HUDEP-2 (cell line): ENCODE results near the gene VEPH1.

Source experiments
- DNase-seq, 76 experiments: peaks; one replicate each; lab custom pipeline; 2025; ENCODE audit not compliant: unreplicated experiment in 76 of 76; lab: John Stamatoyannopoulos, UW

Gene VEPH1

DNA sequence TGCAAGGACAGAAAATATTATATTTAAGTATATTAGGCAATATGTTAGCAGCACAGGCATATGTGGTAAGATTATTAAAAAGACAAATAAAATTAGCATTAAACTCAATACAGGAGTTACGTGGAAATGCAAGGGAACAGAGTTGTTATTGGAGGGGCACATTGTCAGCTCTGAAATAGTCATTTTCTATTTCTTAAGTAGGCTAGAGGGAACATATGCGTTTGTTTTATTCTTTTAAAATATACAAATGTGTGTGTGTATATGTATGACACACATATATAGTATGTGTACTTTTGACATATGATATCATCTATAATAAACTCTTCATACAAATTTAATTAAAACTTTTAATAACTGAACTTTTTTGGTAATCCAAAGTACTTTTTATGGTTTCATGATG is 22.8 kb upstream of the VEPH1 start:
- DNase-seq: no peak

DNA sequence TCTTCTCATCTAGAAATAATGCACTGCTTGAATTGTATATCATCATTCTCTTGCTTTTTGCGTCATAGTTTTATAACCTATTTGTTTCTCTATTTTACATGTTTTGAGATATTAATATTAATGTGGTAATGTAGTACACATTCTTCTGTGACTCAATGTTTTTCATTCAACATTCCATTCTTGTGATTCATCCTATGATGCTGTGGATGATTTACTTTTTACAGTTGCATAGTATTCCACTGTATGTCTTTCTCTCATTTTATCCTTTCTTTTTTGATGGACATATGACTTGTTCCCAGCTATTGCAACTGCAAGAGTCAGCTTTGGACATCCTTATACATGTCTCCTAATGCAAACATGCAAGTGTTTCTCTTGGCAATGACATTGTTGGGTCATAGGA is 20.6 kb upstream of the VEPH1 start:
- DNase-seq: no peak

DNA sequence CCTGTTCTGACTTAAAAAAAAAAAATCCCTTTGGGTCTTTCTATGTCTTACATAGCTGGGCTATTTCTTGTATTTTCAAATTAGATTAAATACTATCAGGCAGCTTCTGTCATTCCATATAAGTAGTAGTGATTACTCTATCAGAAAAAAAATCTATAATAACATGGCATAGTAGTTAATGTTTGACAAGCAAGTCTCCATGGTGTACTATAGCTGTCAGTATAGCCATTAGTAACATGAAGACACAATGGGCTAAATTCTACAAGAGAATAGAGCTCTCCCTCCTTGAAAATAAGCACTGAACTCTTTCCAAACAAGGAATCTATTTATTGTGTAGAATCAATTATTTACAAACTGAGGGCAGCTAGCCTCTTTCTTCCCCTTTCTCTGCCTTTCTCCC is 19.4 kb upstream of the VEPH1 start:
- DNase-seq: no peak

DNA sequence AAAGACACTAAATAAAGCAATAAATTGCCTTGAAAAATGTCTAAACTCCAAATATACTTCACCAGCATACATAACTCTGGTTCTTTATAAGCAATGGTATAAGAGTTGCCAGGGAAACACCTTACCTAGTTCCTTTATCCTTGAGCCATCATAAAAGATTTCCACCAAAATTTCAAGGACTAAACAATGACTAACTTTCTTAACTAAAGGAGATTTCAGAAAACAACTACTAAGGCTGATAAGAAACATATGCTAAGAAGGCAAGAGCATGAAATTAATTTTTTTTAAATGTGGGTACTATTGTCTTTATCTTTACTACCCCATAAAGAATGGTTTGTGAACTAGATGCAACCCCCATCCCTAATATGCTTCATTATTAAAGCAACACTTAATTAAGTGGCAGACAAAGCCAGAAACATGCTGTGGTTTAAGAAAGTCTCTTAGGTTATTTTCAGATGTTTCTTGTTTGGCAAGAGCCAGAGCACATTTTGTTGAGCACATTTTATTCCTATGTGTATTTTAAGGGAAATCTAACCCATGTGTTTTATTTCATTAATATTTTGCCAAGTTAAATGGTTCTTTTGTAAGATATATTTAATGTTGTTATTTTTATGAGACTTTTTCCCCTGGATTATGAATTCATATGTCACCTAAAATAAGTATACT is 17.4 kb upstream of the VEPH1 start:
- DNase-seq: no peak

DNA sequence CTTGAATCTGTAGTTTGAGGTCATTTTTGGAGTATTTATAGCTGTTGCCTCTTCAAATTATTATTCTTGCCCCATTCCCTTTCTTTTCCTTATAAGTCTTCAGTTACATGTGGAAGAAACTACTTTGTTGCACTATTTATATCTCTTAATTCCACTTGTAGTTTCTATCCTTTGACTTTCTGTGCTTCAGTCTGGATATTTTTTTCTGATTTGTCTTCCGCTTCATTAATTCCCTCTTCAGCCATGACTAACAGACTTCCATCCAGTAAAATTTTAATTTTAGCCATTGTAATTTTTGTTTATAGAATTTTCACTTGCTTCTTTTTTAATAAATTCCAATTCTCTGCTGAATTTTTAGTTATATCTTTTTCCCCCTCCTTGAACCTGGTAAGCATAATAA is 15.7 kb upstream of the VEPH1 start:
- no peak for DNase-seq

DNA sequence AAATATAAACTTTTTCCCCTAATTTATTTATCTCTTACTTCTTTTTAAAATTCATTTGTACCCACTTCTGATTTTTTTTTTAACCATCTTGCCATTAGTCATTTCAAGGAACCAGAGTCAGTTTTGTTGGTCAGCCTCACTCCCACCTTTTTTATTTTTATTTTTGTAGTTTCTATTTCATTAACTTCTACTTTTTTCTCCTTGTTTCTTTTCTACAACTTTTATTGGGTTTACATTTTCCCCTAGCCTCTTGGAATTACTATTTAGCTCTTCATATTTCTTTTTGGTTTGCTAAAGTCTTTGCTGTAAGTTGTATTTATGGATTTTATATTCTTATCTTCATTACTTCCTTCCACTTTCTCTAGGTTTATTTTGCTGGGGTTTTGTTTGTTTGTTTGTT is 13.7 kb upstream of the VEPH1 start:
- DNase-seq: no peak

DNA sequence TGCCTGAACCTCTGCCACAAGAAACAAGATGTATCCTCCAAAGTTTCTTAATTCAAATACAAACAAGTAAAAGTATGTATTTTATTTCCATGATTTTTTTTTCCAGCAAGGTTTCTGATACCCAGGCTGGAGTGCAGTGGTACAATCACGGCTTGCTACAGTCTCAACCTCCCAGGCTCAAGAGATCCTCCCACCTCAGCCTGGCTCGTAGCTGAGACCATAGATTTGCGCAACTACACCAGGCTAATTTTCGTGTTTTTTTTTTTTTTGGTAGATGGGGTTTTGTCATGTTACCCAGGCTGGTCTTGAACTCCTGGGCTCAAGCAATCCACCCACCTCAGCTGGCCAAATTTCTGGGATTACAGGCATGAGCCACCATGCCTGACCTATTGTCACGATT is 12.2 kb upstream of the VEPH1 start:
- DNase-seq: no peak

DNA sequence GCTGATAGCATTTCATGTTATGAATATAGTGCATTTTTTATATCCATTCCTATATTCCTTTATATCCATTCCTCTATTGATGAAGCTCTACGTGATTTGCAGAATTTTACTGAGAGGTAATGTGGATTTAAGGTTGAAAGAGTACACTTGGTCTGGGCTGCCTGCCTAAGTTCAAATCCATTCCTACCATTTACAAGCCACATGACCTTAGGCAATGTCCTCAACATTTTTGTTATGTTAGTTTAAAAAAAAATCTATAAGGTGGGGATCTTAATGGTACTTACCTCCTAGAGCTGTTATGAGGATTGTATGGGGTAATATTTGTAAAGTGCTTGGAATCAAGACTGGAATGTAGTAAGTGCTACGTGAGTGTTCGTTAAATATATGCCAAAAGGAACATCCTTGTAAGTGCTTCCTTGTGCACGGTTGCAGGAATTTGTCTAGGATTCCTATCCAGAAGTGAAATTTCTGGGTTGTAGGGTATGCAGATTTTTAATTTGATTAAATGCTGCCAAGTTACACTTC is 11.2 kb upstream of the VEPH1 start:
- no peak for DNase-seq

DNA sequence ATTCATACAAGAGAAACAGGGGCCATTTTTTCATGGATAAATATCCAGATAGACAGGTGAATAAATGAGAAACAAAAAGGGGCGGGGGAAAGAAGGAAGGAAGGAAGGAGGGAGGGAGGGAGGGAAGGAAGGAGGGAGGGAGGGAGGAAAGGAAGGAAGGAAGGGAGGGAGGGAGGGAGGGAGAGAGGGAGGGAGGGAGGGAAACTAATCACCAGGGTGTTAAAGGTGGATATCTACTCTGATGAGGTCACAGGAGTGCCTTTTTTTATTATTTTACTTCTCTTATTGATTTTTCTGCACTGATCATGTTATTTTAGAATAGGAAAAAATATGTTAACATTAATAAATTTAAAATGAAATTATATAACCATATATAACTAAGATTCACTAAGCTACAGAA is 10.4 kb upstream of the VEPH1 start:
- no peak for DNase-seq

DNA sequence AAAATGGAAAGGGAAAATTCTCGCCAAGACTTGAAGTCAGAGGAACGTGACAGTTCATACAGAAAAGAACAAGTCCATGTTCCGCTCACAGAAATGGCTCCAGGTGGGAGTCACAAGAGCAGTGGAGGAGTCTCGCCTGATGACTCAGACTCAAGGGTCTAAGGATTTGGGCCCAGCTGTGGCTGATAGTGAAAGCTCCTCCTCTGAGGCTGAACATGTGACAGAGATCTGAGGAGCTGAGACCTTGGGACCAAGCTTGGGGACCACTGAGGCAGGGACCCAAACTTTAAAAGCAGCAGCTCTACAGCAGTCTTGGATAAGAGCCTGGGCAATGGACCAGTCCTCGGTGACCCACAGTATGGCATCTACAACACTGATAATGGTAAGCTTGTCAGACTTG is 9.3 kb upstream of the VEPH1 start:
- peak in 2 of 76 experiments; percentile 2 to 7 for DNase-seq

DNA sequence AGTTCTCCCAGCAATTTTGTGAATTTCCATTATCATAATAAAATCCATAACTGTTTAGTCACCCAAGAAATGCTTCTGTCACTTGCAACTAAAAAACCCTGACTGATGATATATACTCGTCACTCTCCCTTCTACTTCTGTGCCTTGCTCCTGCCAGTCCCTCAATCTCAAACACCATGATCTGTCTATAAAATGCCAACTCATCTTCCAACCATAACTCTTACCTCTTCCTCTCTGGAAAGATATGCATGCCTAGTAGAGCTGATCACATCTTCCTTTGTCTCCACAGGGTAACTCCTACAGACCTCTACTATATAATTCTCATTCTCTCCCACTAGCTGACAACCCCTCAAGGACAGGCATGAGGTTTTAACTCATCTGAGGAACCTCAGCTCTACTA is 5.2 kb upstream of the VEPH1 start:
- DNase-seq: no peak

DNA sequence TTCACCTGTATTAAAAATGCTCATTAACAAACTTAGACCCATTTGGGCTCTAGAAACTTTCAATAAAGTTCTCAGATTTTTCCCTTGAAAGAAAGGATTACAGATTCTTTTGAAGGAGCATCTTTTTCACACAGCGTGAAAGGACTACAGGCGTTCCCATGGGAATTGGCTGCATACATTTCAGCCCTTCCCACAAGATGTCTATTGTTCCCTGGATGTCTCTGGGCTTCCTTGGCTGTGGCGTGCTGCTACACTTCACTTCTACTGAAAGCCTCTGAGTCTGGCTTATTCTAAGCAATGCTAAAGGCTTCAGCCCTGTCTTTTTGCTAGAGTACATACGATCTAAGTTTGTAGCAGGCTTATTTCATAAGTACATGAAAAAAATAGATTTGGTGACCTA is 1.4 kb downstream of the VEPH1 start:
- DNase-seq: no peak

DNA sequence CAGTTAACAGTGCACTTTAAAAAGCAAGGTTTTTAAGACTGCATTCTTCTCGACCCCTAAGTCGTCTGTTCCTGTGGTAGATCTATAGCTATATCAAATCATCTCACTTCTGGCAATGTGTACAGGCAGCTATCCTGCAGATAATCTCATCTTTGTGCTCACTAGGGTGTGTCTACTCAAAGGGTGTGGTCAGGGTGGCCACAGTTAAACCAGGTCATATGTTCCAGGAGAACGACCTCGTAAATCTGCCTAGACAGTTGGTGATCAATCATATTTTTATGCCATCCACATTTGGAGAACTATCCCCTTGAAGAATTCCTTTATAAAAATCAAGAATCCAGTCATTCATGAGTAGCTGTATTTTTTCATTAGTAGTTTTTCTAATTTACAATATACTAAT is 3.0 kb downstream of the VEPH1 start:
- peak in 1 of 76 experiments; percentile 2 for DNase-seq

DNA sequence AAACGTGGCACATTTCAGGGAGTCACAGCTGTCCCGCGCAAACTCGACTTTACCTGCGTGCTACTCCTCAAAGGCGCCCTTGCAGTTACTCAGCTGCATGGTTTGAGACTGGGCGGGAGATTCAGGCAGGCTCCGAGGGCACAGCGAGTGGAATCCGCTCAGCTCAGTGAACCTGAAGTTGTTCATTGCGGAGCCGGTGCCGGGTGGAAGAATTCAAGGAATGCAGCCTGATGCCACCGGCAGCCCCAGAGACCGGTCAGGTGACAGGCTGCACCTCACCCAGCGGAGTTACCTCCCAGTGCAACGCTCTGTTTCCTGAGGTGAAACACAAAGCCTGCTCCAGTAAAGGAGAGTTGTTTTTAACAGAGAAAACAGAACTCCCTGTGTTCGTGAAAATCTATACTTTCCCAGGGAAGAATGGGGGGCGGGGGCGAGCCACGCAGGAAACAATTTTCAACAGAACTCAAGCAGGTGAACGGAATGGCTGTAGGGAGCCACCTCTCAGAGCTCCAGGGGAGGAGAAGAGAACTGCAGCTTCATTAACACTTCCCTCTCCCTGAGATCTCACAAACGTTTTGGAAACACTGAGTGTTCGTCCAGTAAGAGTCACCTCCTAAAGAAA is 3.8 kb downstream of the VEPH1 start:
- DNase-seq: peak in 1 of 76 experiments; percentile 2

DNA sequence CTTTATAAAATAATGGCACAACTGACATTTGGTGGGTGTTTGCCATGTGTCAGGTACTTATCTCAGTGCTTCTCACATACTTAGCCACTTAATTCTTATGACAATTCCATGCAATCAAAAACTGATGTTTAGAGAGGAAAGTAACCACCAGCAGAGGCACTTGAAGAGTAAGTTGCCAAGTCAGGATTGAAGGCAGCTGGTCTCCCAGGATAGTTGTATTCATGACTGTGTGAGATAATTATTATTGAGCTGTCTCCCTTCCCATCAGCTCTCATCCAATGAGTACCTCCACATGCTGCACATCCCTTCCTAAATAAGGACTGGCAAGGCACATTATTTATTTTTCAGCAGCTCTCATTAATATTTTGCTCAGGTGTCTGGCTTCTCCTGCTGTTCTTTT is 4.8 kb downstream of the VEPH1 start:
- DNase-seq: no peak

DNA sequence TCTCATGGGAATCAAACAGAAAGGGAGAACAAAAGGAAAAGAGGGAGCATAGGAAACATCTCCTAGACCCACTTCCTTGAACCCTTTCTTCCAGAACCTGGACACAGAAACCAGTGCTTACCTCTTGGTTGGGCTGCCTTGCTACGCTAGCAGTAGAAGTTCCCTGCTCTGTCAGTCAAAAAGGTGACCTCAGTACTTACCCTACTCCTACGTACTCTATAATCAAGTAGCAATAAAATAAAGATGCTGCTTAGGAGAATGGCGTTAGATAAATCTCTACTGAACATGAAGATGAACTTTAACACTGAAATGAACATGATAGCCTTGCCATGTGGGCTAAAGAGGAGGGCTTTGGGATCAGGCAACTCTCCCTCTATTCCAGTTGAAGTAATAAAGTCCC is 7.4 kb downstream of the VEPH1 start:
- DNase-seq: no peak

DNA sequence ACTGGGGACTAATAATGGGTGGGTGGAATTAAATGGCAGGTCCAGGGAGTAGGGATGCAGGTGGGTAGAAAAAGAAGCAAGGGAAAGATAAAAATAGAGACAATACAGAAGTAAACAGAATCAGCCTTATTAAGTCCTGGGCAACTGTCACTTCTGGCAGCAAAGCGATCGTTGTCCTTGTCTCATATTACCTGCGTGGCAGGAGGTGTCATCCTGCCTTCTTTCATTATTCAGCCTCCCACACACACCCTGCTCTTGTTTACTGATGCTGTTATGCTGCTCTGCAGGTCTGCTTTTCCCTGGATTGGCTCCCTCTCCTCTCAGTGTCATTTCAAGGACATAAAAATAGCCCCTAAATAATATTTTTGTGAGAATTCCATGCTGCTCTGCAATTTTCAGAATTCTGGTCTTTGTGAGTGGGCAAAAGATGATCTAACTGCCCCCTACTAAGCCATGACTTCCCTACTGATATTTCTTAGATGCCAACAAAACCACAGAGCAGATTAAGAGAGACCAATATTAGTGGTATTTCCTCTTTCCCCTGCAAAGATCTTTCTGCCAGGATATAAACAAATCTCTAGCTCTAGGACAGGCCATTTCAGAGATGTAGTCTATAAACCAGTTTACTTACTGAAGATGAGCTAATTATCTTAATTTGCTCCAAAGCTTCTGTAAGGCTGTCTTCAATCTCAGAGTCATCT is 8.5 kb downstream of the VEPH1 start:
- no peak for DNase-seq

DNA sequence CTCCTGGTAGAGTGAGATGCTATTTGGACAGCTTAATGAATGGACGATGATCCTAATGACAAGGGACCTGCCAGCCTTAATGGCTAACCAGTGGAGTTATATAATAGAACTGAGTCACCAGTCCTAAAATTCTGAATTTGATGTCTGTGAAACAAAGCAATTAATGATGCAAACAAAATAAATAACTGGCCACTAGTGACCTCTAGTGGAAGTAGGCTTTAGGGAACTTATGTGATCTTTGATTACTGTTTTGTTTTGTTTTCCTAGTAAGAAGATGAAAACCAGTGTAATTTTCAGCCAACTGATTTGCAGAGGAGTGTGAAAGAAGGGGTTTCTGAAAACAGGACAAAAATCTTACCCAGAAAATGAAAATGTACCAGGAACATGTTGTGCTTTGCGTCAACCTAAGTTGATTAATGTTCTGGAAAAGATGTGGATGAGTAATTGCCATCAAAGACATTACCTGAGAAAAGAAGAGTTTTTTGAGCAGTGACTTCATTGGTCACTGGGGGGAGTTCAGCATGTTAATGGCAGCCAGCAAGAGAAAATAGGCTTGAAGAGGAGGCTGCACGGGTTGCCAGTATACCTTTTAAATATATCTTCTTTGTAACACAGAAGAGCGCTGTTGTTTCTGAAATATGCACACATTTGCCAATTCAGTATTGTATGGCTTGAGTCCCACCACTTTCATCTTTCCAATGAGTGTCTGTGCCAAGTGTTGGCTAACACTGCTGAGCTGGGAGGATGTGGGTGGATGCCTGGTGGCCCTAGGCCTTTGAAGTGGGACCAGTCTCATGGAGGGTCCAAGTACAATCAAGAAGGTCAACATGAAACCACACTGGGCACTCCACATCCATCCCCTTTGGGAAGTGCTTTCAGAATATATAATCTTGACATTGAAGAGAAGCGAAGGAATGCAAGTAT is 9.3 kb downstream of the VEPH1 start:
- DNase-seq: peak in 5 of 76 experiments; percentile 2 to 15 (median 7)

DNA sequence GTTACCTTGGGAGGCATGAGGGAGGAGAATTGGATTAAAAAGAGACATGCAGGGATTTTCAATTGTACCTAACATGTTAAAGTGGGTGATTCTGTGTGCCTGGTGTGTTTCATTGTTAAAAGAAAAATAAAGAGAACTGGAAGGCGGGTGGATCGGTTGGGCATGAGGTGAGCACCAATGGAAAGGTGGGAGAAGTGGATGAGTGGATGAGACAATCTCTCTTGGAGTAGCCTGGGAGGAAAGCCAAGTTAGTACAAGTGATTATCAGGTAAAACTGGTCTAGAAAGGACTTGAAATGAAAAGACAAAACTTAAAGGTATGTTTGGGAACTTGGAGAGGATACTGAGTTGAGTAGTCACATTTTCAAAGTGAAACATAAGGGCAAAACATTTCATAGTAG is 12.1 kb downstream of the VEPH1 start:
- DNase-seq: no peak

DNA sequence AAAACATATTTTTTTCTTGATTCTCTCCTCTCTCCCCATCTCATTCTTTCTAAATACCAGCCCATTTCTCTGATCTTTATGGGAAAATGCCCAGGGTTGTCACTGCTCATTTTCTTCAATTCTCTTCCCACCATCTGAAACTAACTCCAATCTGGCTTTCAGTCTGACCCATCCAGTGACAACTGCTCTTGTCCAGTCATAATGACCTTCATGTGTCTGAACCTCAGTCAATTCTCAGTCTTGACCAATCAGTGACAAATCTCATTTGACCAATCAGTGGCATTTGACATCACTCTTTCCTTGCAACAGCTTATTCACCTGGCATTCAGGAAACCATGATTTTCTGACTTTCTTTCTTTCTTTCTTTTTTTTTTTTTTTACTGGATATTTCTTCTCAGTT is 15.1 kb downstream of the VEPH1 start:
- no peak for DNase-seq

DNA sequence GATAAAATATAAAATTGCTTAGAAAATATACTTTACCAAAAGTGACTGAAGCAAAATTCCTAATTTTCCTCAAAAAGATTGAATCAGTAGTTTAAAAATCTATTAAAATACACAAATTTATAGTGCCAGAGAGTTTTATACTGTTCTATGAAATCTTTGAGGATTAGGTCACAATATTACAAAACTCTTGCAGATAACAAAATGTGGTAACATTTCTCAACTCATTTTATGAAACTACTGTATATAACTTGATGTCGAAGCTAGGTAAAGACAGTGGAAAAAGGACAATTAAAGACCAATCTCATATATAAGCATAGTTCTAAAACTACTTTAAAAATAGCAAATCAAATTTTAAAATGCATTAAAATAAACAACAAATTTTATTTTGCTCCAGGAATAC is 15.9 kb downstream of the VEPH1 start:
- no peak for DNase-seq
